Erythroblast (primary cell): ENCODE results near the gene PON2.

Experiments
- GATA1 ChIP-seq: IDR thresholded peaks from 2 replicates; pipeline ENCODE4 v1.6.1; 2011; ENCODE audit warnings: low read depth, mild to moderate bottlenecking, control low read depth, low read length, moderate library complexity
- POLR2A ChIP-seq: IDR thresholded peaks from 2 replicates; pipeline ENCODE4 v1.6.1; 2011; ENCODE audit warnings: mild to moderate bottlenecking, low read length

- TF ChIP-seq POLR2A (no peak), GATA1 (no peak)
These were observed 58.0 kb downstream of the PON2 start for GRCh38 chr7:95376632-95377400.
